GM20000 (cell line): ENCODE results near the gene UBAC2.

Experiments used
- DNase-seq: peaks from one replicate; pipeline ENCODE4 v3.0.0; 2012; ENCODE audit warnings: low spot score
- TF ChIP-seq, protein P1 (sequence below): IDR thresholded peaks from 2 replicates; pipeline ENCODE4 v1.5.1; 2012; ENCODE audit warnings: mild to moderate bottlenecking, control low read depth; ENCODE audit errors: extremely low read depth, missing control alignments

The UBAC2 gene

DNA sequence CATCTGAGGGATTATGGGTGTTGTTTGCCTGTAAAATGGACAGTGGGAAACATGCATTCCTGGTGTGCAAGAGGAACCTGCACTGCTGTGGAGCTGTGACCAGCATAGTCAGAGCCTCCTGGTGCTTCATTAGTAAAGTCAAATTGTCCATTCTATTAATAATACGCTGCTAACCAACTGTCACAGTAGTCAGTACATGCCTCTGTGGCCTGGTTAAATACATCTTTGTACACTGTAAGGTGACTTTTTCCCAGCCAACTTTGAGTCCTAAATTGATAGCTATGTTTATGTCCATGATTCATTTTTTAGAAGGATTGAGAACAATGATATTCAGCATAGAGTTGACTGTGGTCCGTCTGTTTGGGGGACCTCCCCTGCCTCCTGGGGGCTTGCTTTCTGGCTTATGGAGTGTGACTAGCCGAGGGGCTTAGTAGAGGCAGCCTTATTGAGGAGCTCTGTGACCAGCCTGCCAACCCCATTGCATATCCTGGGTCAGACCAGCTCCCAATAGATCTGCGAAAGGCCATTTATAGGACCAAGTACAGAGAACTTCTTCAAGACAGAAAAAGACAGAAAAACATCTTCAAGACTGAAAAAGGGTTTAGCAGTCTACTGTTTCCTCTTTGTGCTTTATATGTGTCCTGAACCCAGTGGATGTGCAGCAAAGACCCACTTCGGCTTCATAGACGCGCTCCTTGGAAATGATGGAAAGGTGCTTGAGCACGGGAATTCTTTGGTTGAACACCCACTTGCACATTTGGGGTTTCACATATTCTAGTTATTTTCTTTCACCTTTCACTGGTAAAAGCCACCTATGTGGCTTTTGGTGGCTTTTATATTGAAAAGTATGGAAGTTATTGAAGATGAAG lies 102.2 kb downstream of the UBAC2 start:
- TF ChIP-seq, protein P1, sequence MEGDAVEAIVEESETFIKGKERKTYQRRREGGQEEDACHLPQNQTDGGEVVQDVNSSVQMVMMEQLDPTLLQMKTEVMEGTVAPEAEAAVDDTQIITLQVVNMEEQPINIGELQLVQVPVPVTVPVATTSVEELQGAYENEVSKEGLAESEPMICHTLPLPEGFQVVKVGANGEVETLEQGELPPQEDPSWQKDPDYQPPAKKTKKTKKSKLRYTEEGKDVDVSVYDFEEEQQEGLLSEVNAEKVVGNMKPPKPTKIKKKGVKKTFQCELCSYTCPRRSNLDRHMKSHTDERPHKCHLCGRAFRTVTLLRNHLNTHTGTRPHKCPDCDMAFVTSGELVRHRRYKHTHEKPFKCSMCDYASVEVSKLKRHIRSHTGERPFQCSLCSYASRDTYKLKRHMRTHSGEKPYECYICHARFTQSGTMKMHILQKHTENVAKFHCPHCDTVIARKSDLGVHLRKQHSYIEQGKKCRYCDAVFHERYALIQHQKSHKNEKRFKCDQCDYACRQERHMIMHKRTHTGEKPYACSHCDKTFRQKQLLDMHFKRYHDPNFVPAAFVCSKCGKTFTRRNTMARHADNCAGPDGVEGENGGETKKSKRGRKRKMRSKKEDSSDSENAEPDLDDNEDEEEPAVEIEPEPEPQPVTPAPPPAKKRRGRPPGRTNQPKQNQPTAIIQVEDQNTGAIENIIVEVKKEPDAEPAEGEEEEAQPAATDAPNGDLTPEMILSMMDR = no peak

DNA sequence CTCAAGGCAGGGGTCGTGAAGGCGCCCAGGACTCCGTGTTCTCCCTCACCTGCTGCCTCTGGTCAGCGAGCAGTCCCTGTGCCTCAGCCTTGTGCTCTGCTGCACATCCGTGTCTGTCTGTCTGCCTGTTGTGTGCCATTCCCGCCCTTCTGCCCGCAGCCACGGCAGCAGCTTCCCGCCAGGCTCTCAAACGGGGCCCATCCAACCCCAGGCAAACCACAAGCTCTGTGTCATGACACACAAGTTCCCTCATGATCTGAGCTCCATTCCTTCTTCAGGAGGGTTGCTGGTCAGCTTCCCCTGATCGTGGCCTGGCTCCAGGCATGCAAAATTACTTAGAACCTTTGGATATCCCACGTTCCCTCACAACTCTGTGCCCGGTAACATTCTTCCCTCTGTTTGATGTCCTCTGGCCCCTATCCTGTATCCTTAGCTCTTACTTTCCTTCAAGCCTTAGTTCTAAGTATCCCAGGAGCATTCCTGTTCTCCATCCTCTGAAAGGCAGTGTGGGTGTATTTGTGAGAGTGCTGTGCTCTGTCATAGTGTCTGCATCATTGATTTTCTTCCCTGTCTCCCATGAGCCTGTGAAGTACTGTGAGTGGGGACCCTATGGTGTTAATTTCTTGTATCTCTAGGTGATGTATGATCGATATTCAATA lies 103.3 kb downstream of the UBAC2 start:
- no peak for DNase-seq
- TF ChIP-seq, protein P1 = no peak

More for the DNA sequence above, 102.2 kb downstream of the UBAC2 start:
- no peak for DNase-seq

DNA sequence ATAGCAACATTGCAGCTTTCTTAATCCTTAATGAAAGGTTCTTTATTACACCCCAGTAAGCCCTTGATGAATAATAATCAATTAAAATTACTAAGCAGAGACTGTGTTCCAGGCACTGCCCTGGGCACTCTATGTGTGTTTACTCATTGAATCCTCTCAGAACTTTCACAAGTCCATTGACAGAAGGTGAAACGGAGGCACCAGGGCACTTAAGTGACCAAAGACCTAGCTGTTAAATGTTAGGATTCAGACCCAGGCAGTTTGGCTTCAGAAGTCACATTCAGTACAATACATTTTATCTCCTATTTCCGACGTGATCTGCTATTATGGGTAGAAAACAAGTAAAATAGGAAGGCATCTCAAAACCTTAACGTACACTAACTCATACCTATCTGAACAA lies 103.9 kb downstream of the UBAC2 start:
- DNase-seq = no peak
- TF ChIP-seq, protein P1 = no peak

DNA sequence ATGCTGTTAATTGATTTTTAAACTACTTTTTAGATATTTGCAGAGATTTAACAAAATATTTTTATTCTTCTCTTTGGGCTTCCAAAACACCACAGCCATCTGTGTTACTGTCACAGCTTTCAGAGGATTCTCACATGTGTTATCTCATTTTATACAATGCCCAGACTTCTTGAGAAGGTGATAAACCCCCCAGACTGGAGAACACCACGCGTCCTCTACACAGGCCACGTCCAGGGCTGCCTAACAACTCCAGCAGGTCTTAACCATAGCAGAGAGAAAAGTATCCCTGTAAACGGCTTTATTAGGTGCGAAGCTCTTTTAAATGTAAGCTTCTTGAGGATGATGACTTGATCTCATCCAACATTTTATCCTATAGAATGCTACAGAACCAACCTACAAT lies 104.5 kb downstream of the UBAC2 start:
- no peak for DNase-seq
- TF ChIP-seq, protein P1 = no peak

DNA sequence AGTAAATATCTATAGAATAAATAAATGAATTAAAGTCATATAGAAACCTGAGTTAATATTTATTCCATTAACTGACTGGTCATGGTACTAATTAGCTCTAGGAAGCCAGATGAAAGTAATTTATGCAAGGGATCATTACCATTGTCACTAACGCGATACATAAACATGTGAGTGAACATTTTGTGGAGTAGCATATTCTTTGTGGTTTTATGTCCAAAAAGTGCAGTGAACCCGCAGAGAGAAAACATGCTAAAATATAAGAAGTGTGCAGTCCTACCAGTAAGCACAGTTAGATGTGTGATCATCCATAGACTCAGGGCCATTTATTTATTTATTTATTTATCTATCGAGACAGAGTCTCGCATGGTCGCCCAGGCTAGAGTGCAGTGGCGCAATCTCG lies 104.9 kb downstream of the UBAC2 start:
- TF ChIP-seq, protein P1 = no peak
- no peak for DNase-seq

DNA sequence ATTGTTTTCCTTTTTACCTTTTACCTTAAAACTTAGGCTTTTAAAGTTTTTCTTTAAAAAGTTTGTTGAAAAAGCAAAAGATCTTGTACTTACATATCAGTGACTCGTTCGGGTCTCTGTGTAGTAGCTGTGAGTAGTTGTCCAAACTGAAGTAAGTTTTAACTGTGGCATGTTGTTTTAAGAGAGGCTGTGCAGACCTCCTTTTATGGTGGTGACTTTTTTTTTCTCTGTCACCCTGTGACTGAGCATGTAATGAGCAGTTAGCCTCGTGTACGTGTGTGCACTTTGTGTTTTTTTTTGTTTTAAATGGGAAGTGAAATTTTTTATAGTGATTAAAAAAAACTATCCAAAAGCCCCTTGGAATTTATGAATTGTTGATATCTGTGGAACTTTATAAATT lies 106.6 kb downstream of the UBAC2 start, which contains the start of gene GPR183:
GPR183 (minus strand) TSS at position 153 of the 400 bp plus-strand sequence. CDS start 11,254 bp downstream, outside the sequence.
- DNase-seq = peak; percentile 68
- TF ChIP-seq, protein P1 = no peak

DNA sequence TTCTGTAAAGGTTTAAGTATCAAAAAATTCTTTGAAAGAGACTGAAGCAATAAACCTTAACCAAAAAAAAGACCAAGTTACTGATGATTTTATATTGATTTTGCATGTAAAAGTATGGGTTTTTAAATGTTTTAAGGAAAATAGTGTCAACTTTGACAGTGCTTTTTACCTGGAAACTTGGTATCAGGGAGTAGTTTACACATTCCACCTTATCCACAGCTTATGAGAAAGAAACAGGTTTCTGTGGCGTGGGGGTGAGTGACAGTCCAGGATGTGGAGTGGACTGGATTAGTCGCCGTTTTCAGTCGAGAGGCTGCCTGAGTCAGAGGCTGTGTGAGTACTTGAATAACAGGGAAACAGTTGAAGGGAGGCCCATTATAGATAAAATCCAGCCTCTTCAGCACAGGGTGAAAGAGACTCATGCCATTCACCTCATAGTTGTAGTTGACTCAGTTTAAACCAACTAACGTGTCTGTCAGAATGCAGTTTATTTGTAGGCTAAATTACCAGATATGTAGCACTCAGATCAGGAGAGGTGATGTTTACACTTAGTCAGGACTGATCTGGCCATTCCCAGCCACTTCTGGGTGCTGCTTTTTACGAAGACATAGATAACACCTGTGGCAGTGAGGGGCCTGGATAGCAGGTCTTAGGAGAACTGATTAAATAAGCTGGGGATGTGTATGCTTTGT lies 107.1 kb downstream of the UBAC2 start:
- TF ChIP-seq, protein P1 = no peak
- DNase-seq = no peak
